ENCODE data around the gene SLC35B1. TPM values are rescaled to one million over a fixed set of nuclear protein-coding genes. Genes with fewer than 3 reads are reported as not detected.

SLC35B1 gene
- total RNA-seq, 1 donor from 2014 or later, result 71.7 TPM

DNA sequence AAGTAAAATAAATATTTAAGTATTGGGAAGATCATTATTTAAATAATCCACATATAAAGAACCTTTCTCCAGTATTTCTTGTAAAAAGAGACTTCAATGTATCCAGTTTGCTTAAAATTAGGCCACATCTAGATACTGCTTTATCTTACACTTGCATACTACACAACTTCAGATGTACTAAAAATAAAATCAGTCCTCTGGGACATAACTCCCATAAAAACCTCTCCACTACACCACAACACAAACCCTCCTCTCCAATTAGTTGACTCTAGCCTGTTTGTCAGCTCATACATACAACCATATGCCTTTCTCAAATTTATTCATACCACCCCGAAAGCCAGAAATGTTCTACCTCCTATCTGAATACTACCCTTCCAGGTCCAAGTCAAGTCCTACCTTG lies 51.5 kb downstream of the SLC35B1 start:
- no peak for DNase-seq (ENCODE audit: extremely low spot score, unreplicated experiment)
- H3K36me3 Mint-ChIP-seq, result peaks cover 17% of the 10 kb centered on the region
- H3K27me3 Mint-ChIP-seq, result no peaks in the 10 kb centered on the region
- H3K4me1 Mint-ChIP-seq (ENCODE audit: unreplicated experiment), result no peaks in the 10 kb centered on the region
- TF ChIP-seq, protein P1, sequence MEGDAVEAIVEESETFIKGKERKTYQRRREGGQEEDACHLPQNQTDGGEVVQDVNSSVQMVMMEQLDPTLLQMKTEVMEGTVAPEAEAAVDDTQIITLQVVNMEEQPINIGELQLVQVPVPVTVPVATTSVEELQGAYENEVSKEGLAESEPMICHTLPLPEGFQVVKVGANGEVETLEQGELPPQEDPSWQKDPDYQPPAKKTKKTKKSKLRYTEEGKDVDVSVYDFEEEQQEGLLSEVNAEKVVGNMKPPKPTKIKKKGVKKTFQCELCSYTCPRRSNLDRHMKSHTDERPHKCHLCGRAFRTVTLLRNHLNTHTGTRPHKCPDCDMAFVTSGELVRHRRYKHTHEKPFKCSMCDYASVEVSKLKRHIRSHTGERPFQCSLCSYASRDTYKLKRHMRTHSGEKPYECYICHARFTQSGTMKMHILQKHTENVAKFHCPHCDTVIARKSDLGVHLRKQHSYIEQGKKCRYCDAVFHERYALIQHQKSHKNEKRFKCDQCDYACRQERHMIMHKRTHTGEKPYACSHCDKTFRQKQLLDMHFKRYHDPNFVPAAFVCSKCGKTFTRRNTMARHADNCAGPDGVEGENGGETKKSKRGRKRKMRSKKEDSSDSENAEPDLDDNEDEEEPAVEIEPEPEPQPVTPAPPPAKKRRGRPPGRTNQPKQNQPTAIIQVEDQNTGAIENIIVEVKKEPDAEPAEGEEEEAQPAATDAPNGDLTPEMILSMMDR (conservative IDR thresholded peaks at IDR 0.05), result no peak
- no peaks in the 10 kb centered on the region for H3K9me3 Mint-ChIP-seq
- no peak overlapping the region for H3K27ac Mint-ChIP-seq
- H3K4me3 Mint-ChIP-seq, result no peak overlapping the region

Other genes with a start within 250 kb of the SLC35B1 start
- 2.1 and 41.3 TPM in 2 replicates for gene NGFR, start 212.7 kb downstream of the SLC35B1 start, total RNA-seq (ENCODE audit: low replicate concordance)
- 0.45 and 0.46 TPM in 2 replicates for gene NXPH3, start 132.1 kb downstream of the SLC35B1 start, total RNA-seq (ENCODE audit: low replicate concordance)
- 50.5 and 67.7 TPM in 2 replicates for gene SPOP, start 29.9 kb downstream of the SLC35B1 start, total RNA-seq (ENCODE audit: low replicate concordance)
- gene FAM117A, start 56.2 kb upstream of the SLC35B1 start, total RNA-seq (ENCODE audit: low replicate concordance), result 8.4 and 13.0 TPM in 2 replicates
- gene KAT7, start 80.7 kb upstream of the SLC35B1 start, total RNA-seq (ENCODE audit: low replicate concordance), result 49.0 and 64.0 TPM in 2 replicates
- not detected in 2 replicates for gene TAC4, start 140.1 kb upstream of the SLC35B1 start, total RNA-seq (ENCODE audit: low replicate concordance)